Measurements from ENCODE around the gene ACTA2. TPM values are rescaled to one million over a fixed set of nuclear protein-coding genes. Genes with fewer than 3 reads are reported as not detected.
A peak's percentile ranks its signal among the peaks of the same experiment; 100 is the strongest.

Gene ACTA2
- polyA plus RNA-seq, 4 donors, result 6.5 to 274 (median 82.6) TPM

- no peaks in the 10 kb centered on the region for H3K27me3 ChIP-seq (ENCODE audit: control insufficient read depth in 3 of 3, insufficient read depth in 3 of 3, low read length in 3 of 3)
- no peak overlapping the region for H3K4me3 ChIP-seq (ENCODE audit: low read depth in 1 of 3, low read length in 3 of 3)
- FAIRE-seq (no peak), DNase-seq (peak; percentile 68 to 71)
- 8 to 22% (median 20%) methylated on average over 2 of the region's 2 CpGs for WGBS, 3 donors
- peaks cover 0 to 12% (median 2%) of the 10 kb centered on the region in 3 donors for H3K4me1 ChIP-seq (ENCODE audit: control insufficient read depth in 3 of 3, insufficient read depth in 2 of 3, low read depth in 1 of 3, low read length in 2 of 3)
- no peak overlapping the region for H3K27ac ChIP-seq (ENCODE audit: low read depth in 1 of 3, low read length in 2 of 3)
- H3K9me3 ChIP-seq (ENCODE audit: control insufficient read depth in 2 of 2, insufficient read depth in 1 of 2, low read depth in 1 of 2, low read length in 1 of 2), result no peaks in the 10 kb centered on the region
- H3K36me3 ChIP-seq (ENCODE audit: control insufficient read depth in 3 of 3, insufficient read depth in 2 of 3, low read depth in 1 of 3, low read length in 3 of 3), result no peaks in the 10 kb centered on the region
These were observed 34.1 kb upstream of the ACTA2 start for GRCh38 chr10:88986549-88987242.

DNA sequence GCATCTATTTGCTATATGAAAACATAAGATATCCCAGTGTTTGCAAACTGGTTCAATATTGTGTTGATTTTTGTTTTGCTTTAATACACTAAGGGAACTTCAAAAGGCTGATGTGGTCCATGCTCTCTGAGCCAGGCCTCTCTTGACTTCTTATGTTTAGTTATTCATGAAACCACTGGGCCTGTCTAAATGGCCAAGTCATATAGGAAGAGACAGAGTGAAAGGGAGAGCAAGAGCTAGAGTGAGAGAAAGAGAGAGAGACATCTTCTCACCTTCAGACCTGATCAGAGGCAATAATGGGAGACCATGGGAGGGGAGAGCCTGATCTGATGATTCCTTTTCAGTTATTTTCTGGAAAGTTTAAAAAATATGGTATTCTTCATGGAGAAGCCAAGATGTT, 32.0 kb upstream of the ACTA2 start:
- Histone ChIP-seq H3K4me3 (ENCODE audit: low read depth in 1 of 3, low read length in 3 of 3) (no peak overlapping the region), H3K27ac (ENCODE audit: low read depth in 1 of 3, low read length in 2 of 3) (no peak overlapping the region), H3K4me1 (ENCODE audit: control insufficient read depth in 3 of 3, insufficient read depth in 2 of 3, low read depth in 1 of 3, low read length in 2 of 3) (peaks cover 0 to 18% (median 9%) of the 10 kb centered on the region in 3 donors), H3K27me3 (ENCODE audit: control insufficient read depth in 3 of 3, insufficient read depth in 3 of 3, low read length in 3 of 3) (no peaks in the 10 kb centered on the region), H3K9me3 (ENCODE audit: control insufficient read depth in 2 of 2, insufficient read depth in 1 of 2, low read depth in 1 of 2, low read length in 1 of 2) (no peaks in the 10 kb centered on the region), H3K36me3 (ENCODE audit: control insufficient read depth in 3 of 3, insufficient read depth in 2 of 3, low read depth in 1 of 3, low read length in 3 of 3) (no peaks in the 10 kb centered on the region)
- DNase-seq, result no peak
- no peak for FAIRE-seq

DNA sequence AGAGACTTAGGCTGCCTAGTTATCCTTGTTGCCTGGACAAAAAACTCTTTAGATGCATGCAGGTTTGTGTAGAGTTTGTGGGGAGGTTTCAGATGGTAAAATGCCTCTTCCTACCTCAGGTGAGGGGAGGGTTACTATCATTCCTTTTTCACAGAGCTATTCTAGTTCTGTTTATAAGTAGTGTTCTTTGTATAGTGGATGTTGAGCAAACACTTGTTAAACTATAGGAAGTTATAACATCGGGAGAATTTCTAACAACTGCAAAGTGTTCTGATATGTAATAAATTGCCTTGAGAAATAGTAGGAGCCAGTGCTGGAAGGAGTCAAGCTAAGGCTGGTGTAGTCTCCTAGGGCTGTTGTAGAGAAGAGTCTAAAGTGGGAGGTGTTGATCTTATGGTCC, 31.4 kb upstream of the ACTA2 start:
- Histone ChIP-seq H3K27me3 (ENCODE audit: control insufficient read depth in 3 of 3, insufficient read depth in 3 of 3, low read length in 3 of 3) (no peaks in the 10 kb centered on the region), H3K4me3 (ENCODE audit: low read depth in 1 of 3, low read length in 3 of 3) (no peak overlapping the region), H3K27ac (ENCODE audit: low read depth in 1 of 3, low read length in 2 of 3) (peak overlapping the region in 1 of 3 donors; percentile 60), H3K36me3 (ENCODE audit: control insufficient read depth in 3 of 3, insufficient read depth in 2 of 3, low read depth in 1 of 3, low read length in 3 of 3) (no peaks in the 10 kb centered on the region), H3K4me1 (ENCODE audit: control insufficient read depth in 3 of 3, insufficient read depth in 2 of 3, low read depth in 1 of 3, low read length in 2 of 3) (peaks cover 0 to 18% (median 8%) of the 10 kb centered on the region in 3 donors), H3K9me3 (ENCODE audit: control insufficient read depth in 2 of 2, insufficient read depth in 1 of 2, low read depth in 1 of 2, low read length in 1 of 2) (no peaks in the 10 kb centered on the region)
- DNase-seq, result no peak
- WGBS, 3 donors, result 56 to 60% (median 56%) methylated on average over 1 of the region's 1 CpG
- FAIRE-seq, result no peak

DNA sequence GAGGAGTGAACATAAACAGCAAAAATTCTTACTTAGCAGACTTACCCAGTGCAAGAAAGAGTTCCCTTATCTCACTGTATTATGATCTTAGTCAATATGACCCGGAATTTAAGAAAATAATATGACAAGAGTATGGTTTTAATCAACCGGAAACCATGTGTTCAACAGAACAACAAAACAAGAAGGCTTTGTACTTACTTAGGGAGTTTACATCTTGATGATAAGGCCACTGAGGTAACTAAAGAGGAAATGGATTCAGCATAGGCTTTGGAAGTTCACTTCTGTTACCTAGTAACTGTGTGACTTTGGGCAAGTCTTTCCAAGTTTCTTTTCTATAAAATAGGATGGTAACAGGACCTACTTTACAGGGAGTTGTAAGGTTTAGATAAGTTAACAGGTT, 30.6 kb upstream of the ACTA2 start:
- H3K27ac ChIP-seq (ENCODE audit: low read depth in 1 of 3, low read length in 2 of 3), result no peak overlapping the region
- H3K4me1 ChIP-seq (ENCODE audit: control insufficient read depth in 3 of 3, insufficient read depth in 2 of 3, low read depth in 1 of 3, low read length in 2 of 3), result peaks cover 0 to 18% (median 8%) of the 10 kb centered on the region in 3 donors
- WGBS, 3 donors, result 18 to 36% (median 30%) methylated on average over 2 of the region's 2 CpGs
- H3K4me3 ChIP-seq (ENCODE audit: low read depth in 1 of 3, low read length in 3 of 3), result no peak overlapping the region
- H3K9me3 ChIP-seq (ENCODE audit: control insufficient read depth in 2 of 2, insufficient read depth in 1 of 2, low read depth in 1 of 2, low read length in 1 of 2), result no peaks in the 10 kb centered on the region
- no peak for FAIRE-seq
- H3K27me3 ChIP-seq (ENCODE audit: control insufficient read depth in 3 of 3, insufficient read depth in 3 of 3, low read length in 3 of 3), result no peaks in the 10 kb centered on the region
- no peaks in the 10 kb centered on the region for H3K36me3 ChIP-seq (ENCODE audit: control insufficient read depth in 3 of 3, insufficient read depth in 2 of 3, low read depth in 1 of 3, low read length in 3 of 3)
- peak in 1 of 2 donors; percentile 48 for DNase-seq

GRCh38 chr10:88982366-88982765, 29.8 kb upstream of the ACTA2 start:
- no peak overlapping the region for H3K4me3 ChIP-seq (ENCODE audit: low read depth in 1 of 3, low read length in 3 of 3)
- FAIRE-seq, result no peak
- peaks cover 0 to 18% (median 6%) of the 10 kb centered on the region in 3 donors for H3K4me1 ChIP-seq (ENCODE audit: control insufficient read depth in 3 of 3, insufficient read depth in 2 of 3, low read depth in 1 of 3, low read length in 2 of 3)
- H3K27ac ChIP-seq (ENCODE audit: low read depth in 1 of 3, low read length in 2 of 3), result peak overlapping the region in 1 of 3 donors; percentile 3
- WGBS, 3 donors, result 72 to 86% (median 82%) methylated on average over 2 of the region's 2 CpGs
- no peaks in the 10 kb centered on the region for H3K36me3 ChIP-seq (ENCODE audit: control insufficient read depth in 3 of 3, insufficient read depth in 2 of 3, low read depth in 1 of 3, low read length in 3 of 3)
- no peaks in the 10 kb centered on the region for H3K9me3 ChIP-seq (ENCODE audit: control insufficient read depth in 2 of 2, insufficient read depth in 1 of 2, low read depth in 1 of 2, low read length in 1 of 2)
- no peaks in the 10 kb centered on the region for H3K27me3 ChIP-seq (ENCODE audit: control insufficient read depth in 3 of 3, insufficient read depth in 3 of 3, low read length in 3 of 3)
- DNase-seq, result no peak

- H3K9me3 ChIP-seq (ENCODE audit: control insufficient read depth in 2 of 2, insufficient read depth in 1 of 2, low read depth in 1 of 2, low read length in 1 of 2), result no peaks in the 10 kb centered on the region
- H3K36me3 ChIP-seq (ENCODE audit: control insufficient read depth in 3 of 3, insufficient read depth in 2 of 3, low read depth in 1 of 3, low read length in 3 of 3), result no peaks in the 10 kb centered on the region
- peaks cover 0 to 18% (median 6%) of the 10 kb centered on the region in 3 donors for H3K4me1 ChIP-seq (ENCODE audit: control insufficient read depth in 3 of 3, insufficient read depth in 2 of 3, low read depth in 1 of 3, low read length in 2 of 3)
- no peaks in the 10 kb centered on the region for H3K27me3 ChIP-seq (ENCODE audit: control insufficient read depth in 3 of 3, insufficient read depth in 3 of 3, low read length in 3 of 3)
- peak overlapping the region in 1 of 3 donors; percentile 43 for H3K27ac ChIP-seq (ENCODE audit: low read depth in 1 of 3, low read length in 2 of 3)
- 66 to 75% (median 73%) methylated on average over 5 of the region's 5 CpGs for WGBS, 3 donors
- FAIRE-seq, result no peak
- no peak overlapping the region for H3K4me3 ChIP-seq (ENCODE audit: low read depth in 1 of 3, low read length in 3 of 3)
- DNase-seq, result no peak
These were observed 28.9 kb upstream of the ACTA2 start for GRCh38 chr10:88981435-88981834.

DNA sequence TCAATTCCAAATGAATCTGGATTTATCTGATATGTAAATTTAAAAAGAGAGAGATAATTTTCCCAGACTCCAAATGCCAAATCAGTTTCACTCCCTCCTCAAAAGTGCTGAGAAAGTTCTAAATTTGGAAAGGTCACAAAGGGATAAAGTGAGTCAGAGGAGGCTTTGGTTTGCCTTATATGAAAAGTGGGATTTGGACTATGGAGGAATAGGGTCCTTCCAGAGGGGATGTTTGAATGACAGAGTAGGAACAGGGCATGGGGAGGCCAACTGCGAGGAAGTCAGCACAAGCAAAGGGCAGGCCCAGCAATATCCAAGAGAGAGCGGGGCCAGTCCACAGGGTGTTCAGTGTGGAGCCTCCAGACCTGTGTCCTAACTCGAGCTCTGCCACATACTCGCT, 28.2 kb upstream of the ACTA2 start:
- H3K9me3 ChIP-seq (ENCODE audit: control insufficient read depth in 2 of 2, insufficient read depth in 1 of 2, low read depth in 1 of 2, low read length in 1 of 2), result no peaks in the 10 kb centered on the region
- H3K4me1 ChIP-seq (ENCODE audit: control insufficient read depth in 3 of 3, insufficient read depth in 2 of 3, low read depth in 1 of 3, low read length in 2 of 3), result peaks cover 0 to 18% (median 6%) of the 10 kb centered on the region in 3 donors
- no peaks in the 10 kb centered on the region for H3K27me3 ChIP-seq (ENCODE audit: control insufficient read depth in 3 of 3, insufficient read depth in 3 of 3, low read length in 3 of 3)
- WGBS, 3 donors, result 36 to 58% (median 56%) methylated on average over 4 of the region's 4 CpGs
- FAIRE-seq (no peak), DNase-seq (no peak)
- peak overlapping the region in 1 of 3 donors; percentile 69 for H3K27ac ChIP-seq (ENCODE audit: low read depth in 1 of 3, low read length in 2 of 3)
- H3K36me3 ChIP-seq (ENCODE audit: control insufficient read depth in 3 of 3, insufficient read depth in 2 of 3, low read depth in 1 of 3, low read length in 3 of 3), result no peaks in the 10 kb centered on the region
- H3K4me3 ChIP-seq (ENCODE audit: low read depth in 1 of 3, low read length in 3 of 3), result no peak overlapping the region

DNA sequence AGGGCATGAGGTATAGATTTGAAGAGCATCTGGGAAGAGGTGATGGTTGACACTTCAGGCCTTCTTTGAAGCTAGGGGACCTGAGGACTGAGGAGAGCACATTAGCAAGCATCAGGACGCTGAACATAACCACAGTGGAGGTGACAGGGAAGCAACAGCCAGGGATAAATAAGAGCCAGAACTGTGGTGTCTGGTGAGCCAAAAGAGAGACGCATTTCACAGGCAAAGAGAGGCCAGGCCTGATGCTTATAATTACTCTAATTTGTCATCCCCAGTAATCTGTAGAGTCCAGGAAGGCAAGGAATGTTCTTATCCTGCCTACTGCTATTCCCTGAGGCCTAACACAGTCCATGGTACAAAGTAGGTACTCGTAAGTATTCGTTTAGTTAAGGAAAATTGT, 27.7 kb upstream of the ACTA2 start:
- H3K27me3 ChIP-seq (ENCODE audit: control insufficient read depth in 3 of 3, insufficient read depth in 3 of 3, low read length in 3 of 3), result no peaks in the 10 kb centered on the region
- no peak for FAIRE-seq
- WGBS, 3 donors, result 59 to 88% (median 78%) methylated on average over 4 of the region's 4 CpGs

DNA sequence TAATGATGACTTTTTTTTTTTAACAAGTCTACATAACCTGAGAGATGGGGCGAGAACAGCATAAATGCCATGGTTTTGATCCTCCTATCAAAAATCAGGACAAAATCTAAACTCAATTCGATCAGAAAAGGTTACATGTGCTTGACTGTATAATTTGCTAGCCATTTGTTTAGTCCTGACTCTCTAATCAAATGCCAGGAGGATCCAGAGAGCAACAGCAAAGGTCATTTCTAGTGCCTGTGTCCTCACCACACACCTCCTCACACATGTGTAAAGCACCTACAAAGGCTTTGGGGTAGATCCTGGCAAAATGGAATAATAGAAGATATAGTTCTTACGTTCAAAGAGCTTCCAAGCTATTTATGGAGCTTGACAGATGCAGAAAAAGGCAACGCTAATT, 27.0 kb upstream of the ACTA2 start:
- Histone ChIP-seq H3K27me3 (ENCODE audit: control insufficient read depth in 3 of 3, insufficient read depth in 3 of 3, low read length in 3 of 3) (no peaks in the 10 kb centered on the region), H3K4me1 (ENCODE audit: control insufficient read depth in 3 of 3, insufficient read depth in 2 of 3, low read depth in 1 of 3, low read length in 2 of 3) (peaks cover 0 to 18% (median 6%) of the 10 kb centered on the region in 3 donors), H3K27ac (ENCODE audit: low read depth in 1 of 3, low read length in 2 of 3) (peak overlapping the region in 1 of 3 donors; percentile 44), H3K36me3 (ENCODE audit: control insufficient read depth in 3 of 3, insufficient read depth in 2 of 3, low read depth in 1 of 3, low read length in 3 of 3) (no peaks in the 10 kb centered on the region), H3K4me3 (ENCODE audit: low read depth in 1 of 3, low read length in 3 of 3) (no peak overlapping the region), H3K9me3 (ENCODE audit: control insufficient read depth in 2 of 2, insufficient read depth in 1 of 2, low read depth in 1 of 2, low read length in 1 of 2) (no peaks in the 10 kb centered on the region)
- 82 to 87% (median 87%) methylated on average over 4 of the region's 4 CpGs for WGBS, 3 donors
- FAIRE-seq (no peak), DNase-seq (no peak)

More for the DNA sequence above, 27.7 kb upstream of the ACTA2 start:
- H3K9me3 ChIP-seq (ENCODE audit: control insufficient read depth in 2 of 2, insufficient read depth in 1 of 2, low read depth in 1 of 2, low read length in 1 of 2), result no peaks in the 10 kb centered on the region
- no peak overlapping the region for H3K4me3 ChIP-seq (ENCODE audit: low read depth in 1 of 3, low read length in 3 of 3)
- H3K36me3 ChIP-seq (ENCODE audit: control insufficient read depth in 3 of 3, insufficient read depth in 2 of 3, low read depth in 1 of 3, low read length in 3 of 3), result no peaks in the 10 kb centered on the region
- no peak for DNase-seq
- peaks cover 0 to 18% (median 6%) of the 10 kb centered on the region in 3 donors for H3K4me1 ChIP-seq (ENCODE audit: control insufficient read depth in 3 of 3, insufficient read depth in 2 of 3, low read depth in 1 of 3, low read length in 2 of 3)
- H3K27ac ChIP-seq (ENCODE audit: low read depth in 1 of 3, low read length in 2 of 3), result peak overlapping the region in 1 of 3 donors; percentile 59
